OCI-LY1 (cell line): ENCODE measurements around the gene NT5C2.

Source experiments
- H2AFZ ChIP-seq: fragments of 200-600 bp; sonication (generic), shearing (Covaris generic); 2 replicates; pipeline ENCODE4 v1.6.0; 2014; ENCODE audit warnings: antibody characterized with exemption, mild to moderate bottlenecking, low read length
- H3F3A ChIP-seq: fragments of 200-600 bp; sonication (generic), shearing (Covaris generic); 2 replicates; pipeline ENCODE4 v1.6.0; 2014; ENCODE audit warnings: mild to moderate bottlenecking, antibody characterized with exemption, low read length, moderate library complexity; ENCODE audit not compliant: insufficient read depth
- H3K27ac ChIP-seq: fragments of 200-600 bp; sonication (generic); 2 replicates; pipeline ENCODE4 v1.5.1; 2014; ENCODE audit warnings: low read length, mixed run types, mild to moderate bottlenecking, low read depth; ENCODE audit not compliant: poor library complexity, severe bottlenecking
- H3K27me3 ChIP-seq: fragments of 200-600 bp; sonication (generic); 2 replicates; pipeline ENCODE4 v1.6.0; 2014; ENCODE audit warnings: antibody characterized with exemption, mild to moderate bottlenecking, low read length, moderate library complexity; ENCODE audit not compliant: insufficient read depth
- H3K36me3 ChIP-seq: fragments of 200-600 bp; sonication (generic); 2 replicates; pipeline ENCODE4 v1.6.1; 2014; ENCODE audit warnings: mild to moderate bottlenecking, antibody characterized with exemption, low read length, moderate library complexity, mixed read lengths; ENCODE audit not compliant: insufficient read depth
- H3K4me1 ChIP-seq: fragments of 200-600 bp; sonication (generic); 2 replicates; pipeline ENCODE4 v1.5.1; 2014; ENCODE audit warnings: mild to moderate bottlenecking, low read length, moderate library complexity; ENCODE audit not compliant: insufficient read depth, severe bottlenecking
- H3K4me2 ChIP-seq: fragments of 200-600 bp; sonication (generic), shearing (Covaris generic); 2 replicates; pipeline ENCODE4 v1.6.1; 2014; ENCODE audit warnings: low read length
- H3K4me3 ChIP-seq: fragments of 200-600 bp; sonication (generic); 2 replicates; pipeline ENCODE4 v1.5.1; 2014; ENCODE audit warnings: low read length, low read depth, mild to moderate bottlenecking, mixed read lengths; ENCODE audit not compliant: poor library complexity, severe bottlenecking
- H3K79me2 ChIP-seq: fragments of 200-600 bp; shearing (Covaris generic); 2 replicates; pipeline ENCODE4 v1.6.1; 2016; ENCODE audit warnings: mixed run types, low read length, mixed read lengths; ENCODE audit not compliant: insufficient read depth
- H3K9ac ChIP-seq: fragments of 200-600 bp; sonication (generic), shearing (Covaris generic); 2 replicates; pipeline ENCODE4 v1.6.1; 2014; ENCODE audit warnings: mild to moderate bottlenecking, low read length, mixed read lengths
- H3K9me2 ChIP-seq: fragments of 200-600 bp; sonication (generic), shearing (Covaris generic); 2 replicates; pipeline ENCODE4 v1.6.1; 2014; ENCODE audit warnings: low read depth, mild to moderate bottlenecking, low read length, mixed read lengths
- H3K9me3 ChIP-seq: fragments of 200-600 bp; shearing (Covaris generic); 2 replicates; pipeline ENCODE4 v1.6.1; 2014; ENCODE audit warnings: low read length, mixed read lengths
- H4K20me1 ChIP-seq: fragments of 200-600 bp; sonication (generic), shearing (Covaris generic); 2 replicates; pipeline ENCODE4 v1.6.0; 2016; ENCODE audit warnings: mild to moderate bottlenecking, low read length; ENCODE audit not compliant: insufficient read depth
- EZH2 ChIP-seq: fragments of 200-600 bp; sonication (generic), shearing (Covaris generic); IDR thresholded peaks from 2 replicates; pipeline ENCODE4 v1.8.0; 2017; ENCODE audit warnings: borderline replicate concordance, mixed run types, mild to moderate bottlenecking, antibody characterized with exemption, low read length, moderate library complexity, mixed read lengths
- TF ChIP-seq, protein P1 (sequence below): fragments of 200-600 bp; sonication (generic), shearing (Covaris generic); IDR thresholded peaks from 2 replicates; pipeline ENCODE4 v1.5.1; 2017; ENCODE audit warnings: mild to moderate bottlenecking, antibody characterized with exemption, low read length, moderate library complexity, mixed read lengths

NT5C2 gene

DNA sequence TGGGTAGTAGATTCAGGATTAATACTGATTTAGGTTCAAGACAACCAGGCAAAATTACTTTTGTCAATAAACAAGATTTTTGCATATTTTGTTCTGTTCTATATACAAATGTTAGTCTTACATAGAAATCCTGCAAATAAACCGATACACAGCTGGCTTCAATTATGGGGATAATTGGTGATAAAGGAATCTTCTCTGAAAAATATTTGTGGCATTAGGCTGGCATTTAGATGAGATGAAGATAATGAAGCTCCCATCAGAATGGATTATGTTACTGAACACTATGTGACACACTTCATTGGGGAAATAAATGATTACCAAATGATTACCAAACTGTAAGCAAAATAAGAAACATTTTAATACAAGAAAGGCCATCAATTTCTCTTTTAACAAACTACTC, 65.8 kb downstream of the NT5C2 start:
- TF ChIP-seq, protein P1, sequence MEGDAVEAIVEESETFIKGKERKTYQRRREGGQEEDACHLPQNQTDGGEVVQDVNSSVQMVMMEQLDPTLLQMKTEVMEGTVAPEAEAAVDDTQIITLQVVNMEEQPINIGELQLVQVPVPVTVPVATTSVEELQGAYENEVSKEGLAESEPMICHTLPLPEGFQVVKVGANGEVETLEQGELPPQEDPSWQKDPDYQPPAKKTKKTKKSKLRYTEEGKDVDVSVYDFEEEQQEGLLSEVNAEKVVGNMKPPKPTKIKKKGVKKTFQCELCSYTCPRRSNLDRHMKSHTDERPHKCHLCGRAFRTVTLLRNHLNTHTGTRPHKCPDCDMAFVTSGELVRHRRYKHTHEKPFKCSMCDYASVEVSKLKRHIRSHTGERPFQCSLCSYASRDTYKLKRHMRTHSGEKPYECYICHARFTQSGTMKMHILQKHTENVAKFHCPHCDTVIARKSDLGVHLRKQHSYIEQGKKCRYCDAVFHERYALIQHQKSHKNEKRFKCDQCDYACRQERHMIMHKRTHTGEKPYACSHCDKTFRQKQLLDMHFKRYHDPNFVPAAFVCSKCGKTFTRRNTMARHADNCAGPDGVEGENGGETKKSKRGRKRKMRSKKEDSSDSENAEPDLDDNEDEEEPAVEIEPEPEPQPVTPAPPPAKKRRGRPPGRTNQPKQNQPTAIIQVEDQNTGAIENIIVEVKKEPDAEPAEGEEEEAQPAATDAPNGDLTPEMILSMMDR, result no peak
- TF ChIP-seq EZH2, result no peak
- no peak overlapping the region for H3K9ac ChIP-seq
- H3K36me3 ChIP-seq, result no peaks in the 10 kb centered on the region
- H3K4me3 ChIP-seq, result no peak overlapping the region
- no peak overlapping the region for H3K27ac ChIP-seq
- H2AFZ ChIP-seq, result no peak overlapping the region
- H3K27me3 ChIP-seq, result no peaks in the 10 kb centered on the region
- H4K20me1 ChIP-seq, result no peaks in the 10 kb centered on the region
- H3F3A ChIP-seq, result no peaks in the 10 kb centered on the region
- H3K9me3 ChIP-seq, result no peaks in the 10 kb centered on the region
- H3K4me2 ChIP-seq, result no peak overlapping the region
- no peaks in the 10 kb centered on the region for H3K4me1 ChIP-seq
- H3K9me2 ChIP-seq, result no peaks in the 10 kb centered on the region
- no peaks in the 10 kb centered on the region for H3K79me2 ChIP-seq

DNA sequence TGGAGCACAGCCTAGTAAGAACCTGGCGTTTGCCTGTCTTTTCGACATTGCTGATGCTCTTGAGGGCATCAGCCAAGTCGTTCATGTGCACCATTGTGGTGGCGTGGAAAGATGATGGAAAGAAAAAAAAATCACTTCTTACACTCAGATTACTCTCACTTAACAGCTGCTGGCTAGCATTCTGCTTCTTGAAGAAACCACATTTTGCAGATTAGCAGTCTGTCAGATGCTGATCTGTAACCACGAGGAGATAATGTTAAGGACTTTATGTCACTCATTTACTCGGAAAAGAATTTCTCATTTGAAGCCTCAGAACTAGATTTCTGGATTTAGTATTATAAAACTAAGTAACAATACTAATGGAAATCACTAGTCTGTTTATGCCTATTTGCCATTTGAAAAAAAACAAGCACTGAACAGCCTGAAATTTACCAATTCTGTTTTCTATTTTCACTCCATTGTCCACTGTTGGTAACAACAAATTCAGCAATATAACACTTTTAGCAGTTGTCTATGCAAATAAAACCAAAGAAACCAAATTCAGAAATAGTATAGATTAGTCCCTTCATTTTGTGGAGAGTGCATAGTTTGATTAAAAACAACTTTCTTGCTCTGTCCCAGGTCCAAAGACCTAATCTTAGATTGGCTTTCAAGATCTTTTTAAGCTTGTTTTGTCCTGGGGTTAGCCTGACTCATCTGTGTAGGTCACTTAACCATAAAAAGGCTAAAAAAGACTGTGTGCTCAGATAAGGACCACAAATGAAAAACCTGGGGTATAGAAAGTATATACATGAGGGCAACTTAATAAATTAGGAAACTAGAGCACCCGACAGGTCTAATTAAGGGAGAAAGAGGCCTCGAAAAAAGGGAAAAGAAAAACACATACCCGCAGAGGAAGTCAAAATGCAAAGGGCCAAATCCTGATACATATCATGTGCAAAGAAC, 67.5 kb downstream of the NT5C2 start:
- Histone ChIP-seq H3F3A (no peaks in the 10 kb centered on the region), H3K79me2 (no peaks in the 10 kb centered on the region), H2AFZ (no peak overlapping the region), H3K27me3 (no peaks in the 10 kb centered on the region), H3K4me1 (no peaks in the 10 kb centered on the region), H4K20me1 (no peaks in the 10 kb centered on the region), H3K9ac (no peak overlapping the region), H3K9me3 (no peaks in the 10 kb centered on the region), H3K4me2 (no peak overlapping the region), H3K9me2 (no peaks in the 10 kb centered on the region), H3K27ac (no peak overlapping the region), H3K4me3 (no peak overlapping the region), H3K36me3 (no peaks in the 10 kb centered on the region)
- TF ChIP-seq EZH2, result no peak
- TF ChIP-seq, protein P1, result no peak

DNA sequence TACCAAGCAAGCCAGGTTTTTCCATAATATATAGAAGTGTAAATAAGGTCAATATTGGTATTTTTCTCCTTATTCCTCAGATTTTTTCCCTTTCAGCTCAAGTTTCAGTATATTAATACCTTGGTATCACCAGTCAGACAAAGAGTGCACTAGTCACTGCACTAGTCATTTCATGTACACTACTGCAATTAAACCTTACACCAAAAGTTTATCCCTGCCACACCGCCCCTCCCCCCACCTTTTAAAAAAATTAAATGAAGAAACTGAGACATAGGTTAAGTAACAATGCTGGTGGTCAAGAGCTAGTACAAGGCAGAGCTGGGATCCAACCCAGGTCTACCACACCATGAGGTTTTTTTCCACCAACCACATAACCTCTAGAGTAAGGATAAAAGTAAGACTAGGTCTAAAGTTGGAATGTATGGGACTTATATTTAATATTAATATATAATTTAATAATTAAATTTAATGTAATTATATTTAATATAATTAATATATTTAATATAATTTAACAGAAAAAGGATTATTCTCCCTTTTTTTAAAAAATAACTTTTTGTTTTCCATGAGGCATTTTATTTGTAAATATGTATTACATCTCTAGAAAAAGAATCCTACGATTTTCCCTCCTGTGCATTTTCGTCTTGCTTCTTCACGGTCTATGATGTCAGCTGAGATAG, 68.5 kb downstream of the NT5C2 start:
- no peak overlapping the region for H2AFZ ChIP-seq
- no peaks in the 10 kb centered on the region for H3F3A ChIP-seq
- no peaks in the 10 kb centered on the region for H3K9me2 ChIP-seq
- no peaks in the 10 kb centered on the region for H4K20me1 ChIP-seq
- no peaks in the 10 kb centered on the region for H3K36me3 ChIP-seq
- H3K4me2 ChIP-seq, result no peak overlapping the region
- H3K4me1 ChIP-seq, result no peaks in the 10 kb centered on the region
- no peaks in the 10 kb centered on the region for H3K9me3 ChIP-seq
- H3K27me3 ChIP-seq, result no peaks in the 10 kb centered on the region
- no peak overlapping the region for H3K27ac ChIP-seq
- TF ChIP-seq EZH2, result no peak
- TF ChIP-seq, protein P1, result no peak
- no peaks in the 10 kb centered on the region for H3K79me2 ChIP-seq
- no peak overlapping the region for H3K9ac ChIP-seq
- H3K4me3 ChIP-seq, result no peak overlapping the region
